OCI-LY7 (cell line): ENCODE measurements around the gene CIROP.

Experiments
- EZH2phosphoT487 ChIP-seq: fragments of 200-600 bp; sonication (generic); IDR thresholded peaks from 2 replicates; pipeline ENCODE4 v1.6.1; 2018; ENCODE audit warnings: low read depth, borderline replicate concordance, mild to moderate bottlenecking, mixed run types, antibody characterized with exemption, low read length, moderate library complexity, mixed read lengths
- TF ChIP-seq, protein P1 (sequence below): fragments of 200-600 bp; sonication (generic); conservative IDR thresholded peaks from 2 replicates; pipeline ENCODE4 v1.5.1; 2014; ENCODE audit warnings: mild to moderate bottlenecking, antibody characterized with exemption, low read length, moderate library complexity, mixed read lengths

DNA sequence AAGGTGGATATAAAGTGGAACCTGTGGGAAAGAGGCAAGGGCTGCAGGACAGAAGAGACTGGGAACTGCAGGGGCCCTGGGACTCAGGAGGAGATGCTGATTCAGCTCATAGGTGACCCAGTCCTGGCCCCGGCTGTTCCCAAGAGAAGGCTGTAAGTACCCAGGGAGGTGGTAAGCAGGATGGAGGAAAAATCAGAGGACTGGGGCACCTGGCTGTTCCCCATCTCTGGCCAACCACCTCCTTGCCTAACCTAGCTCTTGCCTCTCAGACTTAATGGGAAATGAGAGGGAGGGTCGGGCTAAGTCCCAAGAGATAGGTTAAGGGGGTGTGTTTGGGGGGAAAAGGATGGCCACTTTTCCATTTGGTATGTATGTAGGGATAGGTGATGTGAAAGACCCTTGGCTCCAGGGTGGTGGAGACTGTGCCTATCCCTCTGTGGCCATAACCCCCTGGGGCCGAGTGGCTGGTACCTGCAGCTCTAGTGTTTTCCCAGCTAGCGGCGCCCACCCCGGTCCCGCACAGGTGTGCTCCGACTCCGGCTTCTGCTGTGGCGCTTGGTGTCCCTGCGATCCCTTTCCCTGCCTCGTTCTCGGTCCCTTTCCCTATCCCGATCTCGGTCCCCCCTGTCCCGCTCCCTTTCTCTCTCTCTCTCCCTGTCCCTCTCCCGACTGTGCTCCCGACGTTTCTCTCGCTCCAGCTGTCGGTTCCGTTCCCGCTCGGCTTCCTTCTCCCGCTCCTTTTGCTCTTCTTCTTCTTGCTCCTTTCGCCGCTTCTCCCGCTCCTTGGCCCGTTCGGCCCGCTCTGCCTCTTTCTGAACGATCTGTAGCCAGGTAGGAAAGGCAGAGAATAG is 45.9 kb downstream of the CIROP start:
- TF ChIP-seq, protein P1, sequence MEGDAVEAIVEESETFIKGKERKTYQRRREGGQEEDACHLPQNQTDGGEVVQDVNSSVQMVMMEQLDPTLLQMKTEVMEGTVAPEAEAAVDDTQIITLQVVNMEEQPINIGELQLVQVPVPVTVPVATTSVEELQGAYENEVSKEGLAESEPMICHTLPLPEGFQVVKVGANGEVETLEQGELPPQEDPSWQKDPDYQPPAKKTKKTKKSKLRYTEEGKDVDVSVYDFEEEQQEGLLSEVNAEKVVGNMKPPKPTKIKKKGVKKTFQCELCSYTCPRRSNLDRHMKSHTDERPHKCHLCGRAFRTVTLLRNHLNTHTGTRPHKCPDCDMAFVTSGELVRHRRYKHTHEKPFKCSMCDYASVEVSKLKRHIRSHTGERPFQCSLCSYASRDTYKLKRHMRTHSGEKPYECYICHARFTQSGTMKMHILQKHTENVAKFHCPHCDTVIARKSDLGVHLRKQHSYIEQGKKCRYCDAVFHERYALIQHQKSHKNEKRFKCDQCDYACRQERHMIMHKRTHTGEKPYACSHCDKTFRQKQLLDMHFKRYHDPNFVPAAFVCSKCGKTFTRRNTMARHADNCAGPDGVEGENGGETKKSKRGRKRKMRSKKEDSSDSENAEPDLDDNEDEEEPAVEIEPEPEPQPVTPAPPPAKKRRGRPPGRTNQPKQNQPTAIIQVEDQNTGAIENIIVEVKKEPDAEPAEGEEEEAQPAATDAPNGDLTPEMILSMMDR = no peak
- no peak for TF ChIP-seq EZH2phosphoT487
